Amniotic stem cell (primary cell): ENCODE measurements around the gene PDE6A.

Experiments used
- DNase-seq: peaks from one replicate; lab custom pipeline; 2025; lab: John Stamatoyannopoulos, UW

PDE6A gene

DNA sequence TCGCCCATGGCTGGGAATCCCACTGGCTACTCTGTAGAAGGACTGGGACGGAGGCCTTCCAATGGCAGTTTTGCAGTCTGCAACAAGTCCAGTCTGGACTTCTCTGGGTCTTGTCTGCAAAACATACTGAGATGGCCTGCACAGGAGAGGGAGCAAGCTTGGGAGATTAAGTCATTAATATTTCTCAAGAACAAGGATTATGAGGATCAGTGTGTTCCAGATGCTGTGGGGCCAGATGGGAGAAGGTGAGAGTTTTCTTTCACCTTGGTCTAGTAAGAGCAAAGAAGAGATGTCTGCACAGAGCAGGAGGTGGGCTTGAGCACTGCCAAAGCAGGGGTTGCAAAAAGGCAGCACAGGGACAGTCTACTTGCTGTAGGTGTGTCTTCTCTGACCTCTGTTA, at the start of gene PDE6A:
TSS of gene PDE6A (minus strand) at position 128 of the 400 bp plus-strand sequence. CDS start at position 8, 120 bp downstream.
- DNase-seq: no peak

DNA sequence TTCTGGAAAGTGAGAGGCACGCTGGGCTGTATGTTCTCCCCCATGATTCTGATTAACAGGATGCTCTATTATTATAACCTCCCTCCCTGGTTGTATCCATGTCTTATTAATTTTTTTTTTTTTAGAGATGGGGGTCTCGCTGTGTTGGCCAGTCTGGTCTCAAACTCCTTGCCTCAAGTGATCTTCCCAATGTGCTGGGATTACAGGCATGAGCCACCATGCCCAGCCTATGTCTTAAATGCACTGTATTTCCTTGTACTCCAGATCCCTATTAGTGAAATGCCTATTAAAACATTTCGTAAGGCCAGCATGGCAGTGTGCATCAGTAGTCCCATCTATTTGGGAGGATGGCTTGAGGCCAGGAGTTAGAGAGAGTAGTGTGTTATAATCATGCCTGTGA, 48.9 kb upstream of the PDE6A start:
- no peak for DNase-seq

DNA sequence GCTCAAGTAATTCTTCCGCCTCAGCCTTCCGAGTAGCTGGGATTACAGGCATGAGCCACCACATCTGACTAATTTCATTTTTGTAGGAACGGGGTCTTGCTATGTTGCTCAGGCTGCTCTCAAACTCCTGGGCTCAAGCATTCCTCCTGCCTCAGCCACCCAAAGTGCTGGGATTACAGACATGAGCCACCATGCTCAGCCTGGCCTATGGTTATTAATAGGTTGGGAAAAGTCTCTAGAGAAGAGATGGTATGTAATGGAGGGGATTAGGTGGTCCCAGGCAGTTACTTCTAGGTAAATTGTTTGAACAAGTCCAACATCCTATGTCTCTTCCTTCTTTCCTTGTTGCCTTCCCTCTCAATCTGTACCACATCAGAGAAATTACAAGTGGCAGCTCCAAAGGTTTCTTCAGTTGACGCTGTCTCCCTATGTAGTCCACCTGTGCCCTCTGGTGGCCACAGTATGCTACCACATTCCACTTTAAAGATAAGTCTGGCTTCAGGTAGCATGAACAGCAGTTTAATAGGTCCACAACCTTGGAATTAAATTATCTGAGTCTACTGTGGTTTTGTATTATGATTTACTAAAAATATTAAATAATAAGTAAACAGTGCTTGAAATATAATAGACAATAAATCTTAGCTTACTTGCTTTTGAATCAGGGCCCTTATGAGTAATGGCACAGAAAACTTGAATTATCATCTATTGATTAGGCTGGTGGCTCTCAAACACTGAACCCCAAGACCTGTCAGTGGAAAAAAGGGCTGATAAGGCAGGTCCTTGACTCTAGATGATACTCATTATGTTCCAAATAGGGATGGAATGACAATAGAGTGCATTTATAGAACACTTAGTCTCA, 46.2 kb upstream of the PDE6A start:
- peak; percentile 70 for DNase-seq

DNA sequence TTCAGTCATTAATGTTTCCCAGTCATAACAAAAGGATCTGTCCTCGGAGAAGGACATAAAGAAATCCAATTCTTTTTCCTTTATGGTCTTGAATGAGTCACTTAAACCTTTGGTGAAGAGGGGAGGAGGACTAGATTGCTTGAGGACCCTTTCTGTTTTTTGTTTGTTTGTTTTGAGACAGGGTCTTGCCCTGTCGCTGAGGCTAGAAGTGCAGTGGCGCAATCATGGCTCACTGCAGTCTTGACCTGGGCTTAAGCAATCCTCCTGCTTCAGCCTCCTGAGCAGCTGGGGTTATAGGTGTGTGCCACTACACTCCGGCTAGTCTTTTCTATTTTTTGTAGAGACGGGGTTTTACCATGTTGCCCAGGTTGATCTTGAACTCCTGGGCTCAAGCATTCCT, 43.5 kb upstream of the PDE6A start:
- no peak for DNase-seq

DNA sequence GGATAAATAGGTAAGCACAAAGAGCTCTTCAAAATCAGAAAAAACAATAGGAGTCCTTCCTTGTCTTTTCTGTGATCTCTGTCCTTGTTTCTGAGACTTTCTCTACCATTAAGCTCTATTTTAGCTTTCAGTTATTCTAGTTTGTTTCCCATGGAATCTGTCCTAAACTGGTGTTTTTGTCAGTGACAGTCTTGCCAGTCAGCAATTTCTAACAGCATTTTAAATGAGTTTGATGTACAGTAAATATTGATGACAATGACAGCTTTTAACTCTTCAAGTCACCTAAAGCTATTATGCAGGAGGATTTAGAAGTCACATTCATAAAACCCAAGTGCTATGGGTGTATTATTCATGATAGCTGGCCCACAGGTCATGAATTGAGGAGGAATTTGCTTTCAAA, 37.9 kb upstream of the PDE6A start:
- DNase-seq: no peak

DNA sequence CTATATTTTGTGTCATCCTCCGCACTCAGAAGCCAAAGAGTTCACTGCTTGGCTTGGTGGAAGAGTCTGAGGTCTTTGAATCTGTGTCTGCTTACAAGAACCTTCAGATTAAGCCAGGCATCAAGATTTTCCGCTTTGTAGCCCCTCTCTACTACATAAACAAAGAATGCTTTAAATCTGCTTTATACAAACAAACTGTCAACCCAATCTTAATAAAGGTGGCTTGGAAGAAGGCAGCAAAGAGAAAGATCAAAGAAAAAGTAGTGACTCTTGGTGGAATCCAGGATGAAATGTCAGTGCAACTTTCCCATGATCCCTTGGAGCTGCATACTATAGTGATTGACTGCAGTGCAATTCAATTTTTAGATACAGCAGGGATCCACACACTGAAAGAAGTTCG, 36.6 kb upstream of the PDE6A start:
- no peak for DNase-seq

DNA sequence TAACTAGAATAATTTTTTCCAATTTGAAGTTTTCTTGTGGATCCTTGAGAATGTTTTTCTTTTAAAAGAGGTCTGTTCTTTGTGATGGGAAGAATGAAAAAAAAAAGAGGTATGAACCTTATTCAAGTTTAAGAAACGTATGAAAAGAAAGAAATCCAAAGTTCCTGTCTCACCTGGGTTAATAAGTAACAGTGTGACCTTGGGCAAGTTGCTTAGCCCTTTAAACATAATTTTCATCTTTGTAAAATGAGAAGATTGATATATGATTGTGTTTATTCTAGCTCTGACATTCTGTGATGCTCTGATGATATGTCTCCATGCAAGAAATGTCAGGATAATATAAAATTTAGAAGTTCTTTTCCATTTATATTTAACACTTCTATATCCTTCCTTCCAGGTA, 35.3 kb upstream of the PDE6A start:
- DNase-seq: no peak

DNA sequence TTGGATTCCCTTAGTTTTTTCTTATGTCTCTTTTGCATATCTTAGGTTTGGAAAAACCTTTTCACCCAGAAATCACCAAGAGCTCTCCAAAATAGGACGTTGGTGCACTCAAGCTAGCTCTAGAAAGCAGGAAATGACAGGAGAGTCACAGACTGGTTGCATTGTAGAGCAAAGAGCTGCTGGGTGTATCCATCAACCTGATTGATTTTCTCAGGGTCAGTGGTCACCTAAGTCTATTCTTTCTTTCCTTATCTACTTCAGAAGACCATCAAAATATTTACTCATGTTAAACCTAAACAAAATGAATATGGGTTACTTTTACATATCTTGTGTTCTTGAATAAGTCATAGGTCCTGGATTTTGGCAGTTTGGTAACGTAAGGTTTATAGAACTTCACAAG, 30.8 kb upstream of the PDE6A start:
- no peak for DNase-seq

DNA sequence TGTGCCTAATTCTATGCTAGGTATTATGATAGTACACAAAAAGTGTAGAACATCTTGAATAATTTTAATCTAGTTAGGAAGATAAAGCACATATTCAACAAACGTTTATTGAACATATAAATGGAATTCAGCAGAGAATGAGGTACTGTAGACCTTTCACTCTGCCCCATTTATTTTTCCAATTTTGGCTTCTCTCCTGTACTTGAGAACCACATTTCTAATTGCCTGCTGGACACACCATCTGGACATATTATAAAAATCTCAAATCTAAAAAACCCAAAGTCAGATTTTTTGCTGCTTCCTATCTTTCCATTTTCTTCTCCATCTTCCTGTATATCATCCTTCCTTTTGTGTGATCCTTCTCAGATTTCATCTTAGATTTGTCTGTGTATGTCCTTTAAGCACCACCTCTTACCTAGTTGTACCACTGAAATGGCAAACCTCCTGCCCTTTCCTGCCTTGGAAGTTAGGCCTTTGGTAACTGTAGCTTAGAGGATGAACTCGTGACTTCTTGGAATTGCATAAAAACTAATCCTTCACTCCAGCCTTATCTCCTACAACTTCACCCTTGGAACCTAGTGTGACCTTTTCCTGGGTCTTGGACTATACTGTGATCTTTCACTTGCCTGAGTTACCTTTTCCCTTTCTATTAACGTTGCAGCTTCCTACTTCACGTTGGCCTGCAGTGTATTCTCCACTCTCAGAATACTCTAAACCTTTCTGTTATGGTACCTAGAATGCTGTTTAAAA, 24.8 kb upstream of the PDE6A start:
- no peak for DNase-seq

DNA sequence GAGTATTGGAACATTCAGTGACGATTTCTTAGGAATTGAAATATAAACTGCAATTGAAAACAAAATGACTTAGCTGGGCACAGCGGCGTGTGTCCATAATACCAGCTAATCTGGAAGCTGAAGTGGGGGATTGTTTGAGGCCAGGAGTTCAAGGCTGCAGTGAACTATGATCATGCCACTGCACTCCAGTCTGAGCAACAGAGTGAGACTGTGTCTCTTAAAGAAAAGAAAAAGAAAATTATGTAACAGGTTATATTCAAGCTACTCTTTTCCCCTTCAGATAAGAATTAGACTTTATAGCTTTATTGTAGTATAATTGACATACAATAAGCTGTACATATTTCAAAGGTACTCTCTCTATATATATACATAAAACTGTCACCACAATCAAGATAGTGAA, 22.4 kb upstream of the PDE6A start:
- DNase-seq: no peak

DNA sequence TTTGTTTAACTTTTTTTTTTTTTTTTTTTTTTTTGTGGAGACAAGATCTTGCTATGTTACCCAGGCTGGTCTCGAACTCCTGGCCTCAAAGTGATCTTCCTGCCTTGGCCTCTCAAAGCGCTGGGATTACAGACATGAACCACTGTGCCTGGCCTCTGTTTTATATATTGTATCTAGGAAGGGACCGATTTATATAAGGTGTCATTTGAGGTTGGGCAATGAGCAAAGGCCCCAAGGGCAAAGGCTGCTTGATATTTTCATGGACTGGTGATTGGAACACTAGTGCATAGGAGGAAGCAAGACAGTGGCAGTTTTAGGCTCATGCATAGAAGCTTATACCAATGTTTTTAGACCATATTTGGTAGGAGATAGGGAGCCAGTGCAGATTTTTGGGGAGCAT, 19.1 kb upstream of the PDE6A start:
- DNase-seq: no peak

DNA sequence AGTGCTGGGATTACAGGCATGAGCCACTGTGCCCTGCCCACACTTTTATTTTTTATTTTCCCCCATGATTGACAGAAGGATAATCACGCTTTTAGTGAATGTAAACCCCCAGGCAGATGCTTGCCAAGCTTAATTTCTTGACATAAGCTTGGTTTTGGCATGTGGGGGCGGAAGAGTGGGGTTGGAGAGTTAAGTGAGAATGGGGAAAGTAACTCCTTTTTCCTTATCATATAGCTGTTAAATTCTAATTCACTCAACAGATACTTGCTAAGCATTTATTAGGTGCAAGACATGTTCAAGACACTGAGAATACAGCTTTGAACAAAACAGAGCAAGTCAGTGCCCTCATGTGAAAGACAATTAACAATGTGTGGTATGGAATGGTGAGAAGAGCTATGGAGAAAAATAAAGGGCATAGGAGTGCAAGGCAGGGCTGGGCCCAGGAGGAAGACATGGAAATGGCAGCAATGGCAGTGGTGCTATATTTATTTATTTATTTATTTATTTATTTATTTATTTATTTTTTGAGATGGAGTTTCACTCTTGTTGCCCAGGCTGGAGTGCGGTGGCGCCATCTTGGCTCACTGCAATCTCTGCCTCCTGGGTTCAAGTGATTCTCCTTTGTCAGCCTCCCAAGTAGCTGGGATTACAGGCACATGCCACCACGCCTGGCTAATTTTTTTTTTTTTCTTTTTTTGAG, 18.2 kb upstream of the PDE6A start:
- no peak for DNase-seq

DNA sequence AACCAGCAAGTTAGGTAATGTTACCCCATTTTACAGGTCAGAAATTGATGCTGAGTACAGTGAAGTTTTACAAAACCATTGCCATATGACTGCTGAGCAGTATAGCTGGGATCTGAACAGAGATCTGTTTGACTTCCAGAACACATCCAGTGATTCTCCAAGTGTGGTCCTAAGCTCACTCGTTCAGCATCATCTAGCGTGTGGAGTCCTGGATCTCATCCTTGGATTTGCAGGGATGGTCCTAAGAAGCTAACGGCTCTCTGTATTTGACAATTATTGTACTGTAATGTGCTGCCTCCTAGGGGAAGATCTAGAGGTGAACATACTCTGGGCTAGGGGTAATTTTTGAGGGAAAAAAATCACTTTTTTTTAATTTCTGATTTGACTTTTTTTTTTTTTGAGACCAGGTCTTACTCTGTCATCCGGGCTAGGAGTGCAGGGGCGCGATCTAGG, 17.4 kb upstream of the PDE6A start:
- DNase-seq: peak; percentile 19

DNA sequence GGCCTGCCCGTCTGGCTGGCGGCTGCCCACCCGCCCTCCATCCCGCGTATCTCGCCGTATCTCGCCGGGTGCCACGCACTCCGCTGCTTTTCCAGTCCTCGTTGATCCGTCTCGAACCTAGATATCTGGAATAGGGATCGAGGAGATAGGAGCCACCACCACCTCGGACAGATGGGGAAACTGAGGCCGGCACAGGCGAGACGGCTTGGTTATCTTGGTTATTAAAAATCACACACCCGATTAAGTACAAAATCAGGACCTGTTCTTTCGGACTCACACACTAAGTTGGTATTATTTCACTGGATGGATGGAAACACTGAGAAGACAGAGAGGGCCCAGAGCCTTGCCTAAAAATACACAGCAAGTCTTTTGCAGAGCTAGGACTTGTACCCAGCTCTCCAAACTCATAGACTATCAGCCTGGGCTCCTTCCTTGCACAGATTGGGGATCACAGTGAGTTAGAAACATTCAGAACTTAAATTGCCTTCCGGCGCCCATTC, 16.6 kb upstream of the PDE6A start:
- no peak for DNase-seq

DNA sequence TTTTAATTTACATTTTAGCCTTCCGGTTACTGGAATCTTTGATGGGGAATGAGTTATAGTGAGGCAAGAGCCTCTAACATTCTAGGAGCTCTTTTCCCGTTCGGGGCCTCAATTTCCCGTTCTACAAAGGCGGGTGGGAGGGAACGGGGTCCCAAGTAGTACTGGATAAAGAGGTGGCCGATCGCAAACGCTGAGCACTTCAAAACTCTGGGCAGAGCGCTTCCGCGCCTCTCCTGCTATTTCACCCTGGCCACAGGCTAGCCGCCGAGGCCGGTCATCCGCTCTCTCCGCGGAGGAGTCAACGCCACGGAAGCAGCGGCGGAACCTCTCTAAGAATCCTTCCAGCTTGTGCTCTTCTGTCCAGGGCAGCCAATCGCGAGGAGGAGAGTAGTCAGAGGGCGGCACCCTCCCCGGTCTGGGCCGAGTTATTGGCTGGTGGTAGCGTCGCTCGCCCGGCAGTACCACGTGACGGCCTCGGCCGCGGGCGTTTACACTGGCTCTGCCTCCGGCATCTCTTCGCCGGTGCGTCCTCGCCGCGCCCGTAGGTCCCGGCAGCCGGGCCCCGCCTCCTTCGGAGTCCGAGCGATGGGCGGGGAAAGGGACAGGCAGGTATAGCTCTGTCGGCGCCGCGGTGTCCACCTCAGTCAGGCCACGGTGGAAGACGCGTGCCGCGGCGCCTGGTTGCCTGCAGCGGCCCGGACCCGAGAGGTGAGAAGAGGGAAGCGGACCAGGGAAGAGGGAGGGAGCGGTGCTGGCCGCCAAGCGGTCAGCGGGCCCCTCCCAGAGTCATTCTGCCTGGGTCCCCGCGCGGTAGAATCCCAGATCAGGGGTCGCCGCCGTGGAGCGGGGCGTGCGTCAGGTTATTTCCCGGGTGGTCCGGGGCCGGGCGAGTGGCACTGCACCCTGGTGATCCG, 15.9 kb upstream of the PDE6A start, which contains the start of gene SLC26A2:
TSS of gene SLC26A2 (plus strand) at position 487 of the 914 bp plus-strand sequence. CDS start 16,895 bp downstream, outside the sequence.
- peak; percentile 95 for DNase-seq

DNA sequence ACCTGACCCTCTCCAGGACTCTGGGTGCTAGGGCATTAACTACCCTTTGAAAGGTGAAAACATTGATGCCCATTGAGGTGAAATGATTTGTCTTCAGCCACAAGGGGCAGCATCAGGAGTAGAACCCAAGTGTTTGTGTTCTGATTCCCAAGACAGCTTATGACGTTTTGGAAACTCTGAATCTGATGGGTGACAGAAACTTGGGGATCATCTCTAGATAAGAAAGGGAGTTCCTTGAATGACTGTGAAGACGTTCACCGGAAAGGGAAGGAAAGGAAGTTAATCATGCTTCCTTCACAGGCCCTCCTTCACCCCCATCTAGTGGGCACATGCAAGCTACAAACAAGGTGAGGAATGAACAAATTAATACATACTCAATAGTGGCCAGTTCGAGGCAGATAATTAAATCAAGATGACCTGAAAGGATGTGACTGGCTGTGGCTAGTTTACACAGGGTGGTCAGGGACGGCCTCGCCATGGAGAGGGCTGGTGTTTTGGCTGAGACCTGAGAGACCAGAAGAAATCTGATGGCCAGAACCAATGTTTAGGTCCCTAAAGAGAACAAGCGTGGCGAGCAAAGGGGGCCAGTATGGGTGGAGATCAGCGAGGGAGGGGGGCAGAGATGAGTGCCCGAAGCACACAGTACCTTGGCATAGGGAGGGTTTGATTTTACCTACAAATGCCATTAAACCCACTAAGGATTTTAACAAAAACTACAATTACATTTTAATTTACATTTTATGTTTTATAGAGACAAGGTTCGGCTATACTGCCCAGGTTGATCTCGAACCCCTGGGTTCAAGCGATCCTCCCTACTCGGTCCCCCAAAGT, 15.0 kb upstream of the PDE6A start:
- DNase-seq: peak; percentile 71

DNA sequence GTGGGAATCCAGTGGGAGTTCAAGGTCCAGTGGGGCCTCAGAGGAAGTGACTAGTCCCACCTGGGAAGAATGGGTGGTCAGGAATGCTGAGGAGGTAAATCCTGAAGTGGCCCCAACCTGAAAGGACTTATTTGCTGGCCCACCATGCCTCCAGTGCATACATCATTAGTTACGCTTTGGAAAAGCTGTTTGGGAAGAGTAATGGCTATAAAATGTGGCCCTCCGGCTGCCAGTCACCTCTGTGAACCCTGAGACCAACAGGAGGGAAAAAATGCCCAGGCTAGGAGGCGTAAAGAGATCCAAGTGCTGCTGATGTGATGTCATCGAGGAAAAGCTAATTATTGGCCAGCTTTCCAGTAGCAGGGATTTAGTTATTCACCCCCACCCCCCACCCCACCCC, 13.3 kb upstream of the PDE6A start:
- no peak for DNase-seq

DNA sequence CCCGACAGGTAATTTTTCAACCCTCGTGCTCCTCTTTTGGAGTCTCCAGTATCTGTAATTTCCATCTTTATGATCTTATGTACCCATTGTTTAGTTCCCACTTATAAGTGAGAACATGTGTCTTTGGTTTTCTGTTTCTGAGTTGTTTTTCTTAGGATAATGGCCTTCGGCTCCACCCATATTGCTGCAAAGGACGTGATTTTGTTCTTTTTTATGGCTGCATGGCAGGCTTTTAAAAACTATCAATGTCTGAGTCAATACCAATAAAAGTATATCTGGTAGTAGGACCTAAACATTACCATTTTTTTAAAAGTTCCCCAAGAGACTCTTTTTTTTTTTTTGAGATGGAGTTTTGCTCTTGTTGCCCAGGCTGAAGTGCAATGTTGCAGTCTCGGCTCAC, 12.1 kb upstream of the PDE6A start:
- DNase-seq: no peak

DNA sequence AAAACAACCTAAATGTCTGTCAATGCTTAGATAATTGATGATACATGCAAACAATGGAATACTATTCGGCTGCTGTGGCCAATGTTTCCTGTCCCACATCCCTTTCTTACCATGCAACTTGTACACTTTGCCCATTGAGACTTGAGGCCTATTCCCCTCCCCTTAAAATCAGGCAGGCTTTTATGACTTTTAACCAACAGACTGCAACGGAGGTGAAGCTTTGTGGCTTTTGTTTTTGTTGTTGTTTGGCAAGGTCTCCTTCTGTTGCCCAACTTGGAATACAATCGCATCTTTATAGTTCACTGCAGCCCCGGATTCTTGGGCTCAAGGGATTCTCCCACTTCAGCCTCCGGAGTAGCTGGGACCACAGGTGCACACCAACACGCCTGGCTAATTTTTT, 10.2 kb upstream of the PDE6A start:
- no peak for DNase-seq

DNA sequence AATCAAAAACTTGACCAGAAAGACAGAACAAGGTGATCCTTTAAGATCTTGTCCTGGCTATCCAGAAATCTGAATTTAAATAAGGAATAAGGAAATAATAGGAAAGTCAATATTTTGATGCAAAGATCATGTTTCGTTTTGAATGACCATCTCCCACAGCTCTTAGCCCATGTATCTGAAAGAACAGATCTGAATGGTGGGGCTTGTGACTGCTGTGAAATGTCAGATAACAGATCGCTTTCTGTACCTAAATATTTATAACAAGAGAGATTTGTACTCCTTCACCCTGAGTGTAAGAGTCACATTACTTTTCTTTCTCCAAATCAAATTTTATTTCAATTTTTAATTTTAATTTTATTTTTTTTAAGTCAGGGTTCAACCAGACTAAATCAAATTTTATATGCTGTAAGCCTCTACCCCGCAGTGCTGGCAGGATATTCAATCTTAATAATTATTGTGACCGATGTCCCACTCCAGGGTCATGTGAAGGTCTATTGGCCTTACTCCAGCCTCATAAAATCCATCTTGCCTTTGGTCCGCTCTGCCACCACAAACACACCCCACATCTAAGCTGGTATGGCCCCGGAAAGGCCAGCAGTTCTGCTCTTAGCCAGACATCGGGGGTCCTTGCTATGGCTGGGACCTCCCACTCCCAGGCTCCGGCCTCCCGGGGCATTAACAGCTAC, 9.0 kb upstream of the PDE6A start:
- no peak for DNase-seq
